K562 (cell line): ENCODE results near the gene ABR. TPM values are rescaled to one million over a fixed set of nuclear protein-coding genes. Genes with fewer than 3 reads are reported as not detected.

Source experiments
- ATAC-seq: fragments of 200-7000 bp; cut with Tn5 transposase; 3 replicates; pipeline ENCODE4 v1.9.1; 2020; ENCODE audit warnings: moderate library complexity
- BruUV-seq: library from RNA; stranded (reverse); fragments of 400-500 nt; replicated peaks from 2 replicates; lab custom pipeline; 2021; lab: Mats Ljungman, UMichigan
- CTCF ChIA-PET: fragments of 300-600 bp; formaldehyde crosslinking; extraction: SDS; loops from one replicate; lab custom pipeline; 2021; ENCODE audit warnings: low intra/inter-chr PET ratio; lab: Yijun Ruan, JAX
- POLR2A ChIA-PET: fragments of 300-600, 350-650 bp; sonication (Branson Sonifier 250); formaldehyde crosslinking; extraction: SDS; loops from one replicate; lab custom pipeline; 2021; ENCODE audit warnings: antibody characterized with exemption, inconsistent platforms; lab: Yijun Ruan, JAX
- DNase-seq, 4 experiments: peaks; one replicate each; pipeline versions ENCODE4 v3.0.0 to v3.0.0-alpha.2; 2011 to 2018; ENCODE audit warnings: low spot score in 3 of 4, mixed read lengths in 3 of 4; ENCODE audit errors: extremely low read depth in 1 of 4
- FAIRE-seq: peaks from 2 replicates; lab custom pipeline; 2011; peaks lifted over from hg19 to GRCh38; lab: Jason Lieb, UNC
- H2AFZ ChIP-seq: 2 replicates; pipeline ENCODE4 v1.6.0; 2011; ENCODE audit warnings: low read depth, low read length, control low read depth, inconsistent platforms
- H3K27ac ChIP-seq: fragments of 200-600 bp; 3 replicates; pipeline ENCODE4 v1.8.0; 2011; ENCODE audit warnings: low read depth, mild to moderate bottlenecking, control low read depth, inconsistent platforms, low read length, moderate library complexity, mixed read lengths; ENCODE audit errors: extremely low read depth
- H3K27me3 ChIP-seq, 2 experiments: fragments of 300-600 bp in 1 of 2; 2 replicates in 1 of 2; 3 replicates in 1 of 2; pipeline versions ENCODE4 v1.6.0 to v1.8.0; 2011; ENCODE audit warnings: inconsistent platforms in 2 of 2, low read length in 2 of 2, mild to moderate bottlenecking in 1 of 2, mixed read lengths in 1 of 2, moderate library complexity in 1 of 2; ENCODE audit not compliant: control insufficient read depth in 2 of 2, insufficient read depth in 2 of 2
- H3K36me3 ChIP-seq: fragments of 300-600 bp; 3 replicates; pipeline ENCODE4 v1.8.0; 2011; ENCODE audit warnings: mild to moderate bottlenecking, low read length, inconsistent platforms; ENCODE audit not compliant: control insufficient read depth, insufficient read depth
- H3K4me1 ChIP-seq, 2 experiments: fragments of 200-600 bp in 1 of 2; replicated peaks in 1 of 2; 2 replicates in 1 of 2; 3 replicates in 1 of 2; pipeline versions ENCODE4 v1.5.1 to v1.8.0; 2011; ENCODE audit warnings: inconsistent platforms in 2 of 2, low read length in 2 of 2, mild to moderate bottlenecking in 1 of 2, mixed read lengths in 1 of 2, moderate library complexity in 1 of 2; ENCODE audit not compliant: control insufficient read depth in 2 of 2, insufficient read depth in 2 of 2
- H3K4me2 ChIP-seq: 2 replicates; pipeline ENCODE4 v1.6.1; 2011; ENCODE audit warnings: low read length, control low read depth, inconsistent platforms, mixed read lengths; ENCODE audit not compliant: insufficient read depth
- H3K4me3 ChIP-seq: fragments of 200-600 bp; sonication (generic), shearing (Covaris generic); 2 replicates; pipeline ENCODE4 v1.5.1; 2016; ENCODE audit warnings: control low read depth, inconsistent platforms
- H3K79me2 ChIP-seq: fragments of 200-600 bp; 3 replicates; pipeline ENCODE4 v1.8.0; 2011; ENCODE audit warnings: low read length, inconsistent platforms; ENCODE audit not compliant: control insufficient read depth, insufficient read depth
- H3K9ac ChIP-seq, 2 experiments: 2 replicates each; pipeline versions ENCODE4 v1.6.0 to v1.6.1; 2011; ENCODE audit warnings: low read depth in 2 of 2, low read length in 2 of 2, control low read depth in 1 of 2, inconsistent platforms in 1 of 2, mild to moderate bottlenecking in 1 of 2, mixed read lengths in 1 of 2; ENCODE audit not compliant: insufficient read depth in 1 of 2
- H3K9me1 ChIP-seq: one replicate; pipeline ENCODE4 v1.6.0; 2011; ENCODE audit warnings: inconsistent platforms, mild to moderate bottlenecking, low read length, moderate library complexity; ENCODE audit not compliant: control insufficient read depth, insufficient read depth
- H3K9me3 ChIP-seq: replicated peaks from 2 replicates; pipeline ENCODE4 v1.5.1; 2011; ENCODE audit warnings: low read depth, low read length, inconsistent platforms; ENCODE audit not compliant: control insufficient read depth, insufficient read depth
- H4K20me1 ChIP-seq: replicated peaks from 2 replicates; pipeline ENCODE4 v1.6.1; 2011; ENCODE audit warnings: low read length, inconsistent platforms, mixed read lengths; ENCODE audit not compliant: control insufficient read depth, insufficient read depth
- ASH1L ChIP-seq: fragments of 450-650 bp; IDR thresholded peaks from 2 replicates; pipeline ENCODE4 v1.6.1; 2018; ENCODE audit warnings: borderline replicate concordance, mild to moderate bottlenecking, low read depth; ENCODE audit not compliant: partially characterized antibody
- BCOR ChIP-seq: fragments of 450-650 bp; IDR thresholded peaks from 2 replicates; pipeline ENCODE4 v1.6.1; 2016
- CBFB ChIP-seq: sonication (generic); formaldehyde crosslinking; IDR thresholded peaks from 2 replicates; pipeline ENCODE4 v1.4.0; 2020; ENCODE audit warnings: mild to moderate bottlenecking, missing genetic modification reagents
- CTBP1 ChIP-seq: fragments of 450-650 bp; IDR thresholded peaks from 2 replicates; pipeline ENCODE4 v1.6.1; 2016; ENCODE audit warnings: borderline replicate concordance
- GABPB1 ChIP-seq: sonication (generic); formaldehyde crosslinking; IDR thresholded peaks from 2 replicates; pipeline ENCODE4 v1.8.0; 2022; ENCODE audit warnings: mild to moderate bottlenecking, missing genetic modification reagents
- GTF2F1 ChIP-seq: IDR thresholded peaks from 2 replicates; pipeline ENCODE4 v1.6.1; 2011; ENCODE audit warnings: low read depth, low read length, improper control_type of control experiment
- ILK ChIP-seq: fragments of 450-650 bp; IDR thresholded peaks from 2 replicates; pipeline ENCODE4 v1.6.1; 2016; ENCODE audit warnings: missing genetic modification characterization, low read depth, mild to moderate bottlenecking, missing compliant biosample characterization, moderate library complexity, borderline replicate concordance
- L3MBTL2 ChIP-seq: fragments of 450-650 bp; IDR thresholded peaks from 2 replicates; pipeline ENCODE4 v1.6.1; 2016; ENCODE audit warnings: mild to moderate bottlenecking, moderate library complexity
- NFATC3 ChIP-seq: fragments of 450-650 bp; IDR thresholded peaks from 2 replicates; pipeline ENCODE4 v1.6.1; 2017; ENCODE audit warnings: mild to moderate bottlenecking
- NFRKB ChIP-seq: fragments of 450-650 bp; IDR thresholded peaks from 2 replicates; pipeline ENCODE4 v1.6.1; 2016; ENCODE audit warnings: low read depth
- PYGO2 ChIP-seq: fragments of 450-650 bp; IDR thresholded peaks from 2 replicates; pipeline ENCODE4 v1.6.1; 2016; ENCODE audit warnings: mild to moderate bottlenecking, missing genetic modification characterization, moderate library complexity, missing compliant biosample characterization
- RBM22 ChIP-seq: fragments of 200-400 bp; formaldehyde crosslinking; IDR thresholded peaks from 2 replicates; pipeline ENCODE4 v1.6.1; 2018; ENCODE audit warnings: low read length, low read depth; ENCODE audit not compliant: poor library complexity, severe bottlenecking
- RBM25 ChIP-seq: fragments of 200-400 bp; formaldehyde crosslinking; IDR thresholded peaks from 2 replicates; pipeline ENCODE4 v1.6.1; 2018; ENCODE audit warnings: low read length, low read depth, moderate library complexity; ENCODE audit not compliant: severe bottlenecking
- RBM34 ChIP-seq: fragments of 200-400 bp; formaldehyde crosslinking; IDR thresholded peaks from 2 replicates; pipeline ENCODE4 v1.6.1; 2018; ENCODE audit warnings: low read length, borderline replicate concordance; ENCODE audit not compliant: insufficient read depth
- SMARCA5 ChIP-seq: fragments of 450-650 bp; IDR thresholded peaks from 2 replicates; pipeline ENCODE4 v1.6.1; 2016
- SMARCE1 ChIP-seq: fragments of 450-650 bp; IDR thresholded peaks from 2 replicates; pipeline ENCODE4 v1.7.1; 2016; ENCODE audit warnings: mild to moderate bottlenecking
- TAF15 ChIP-seq: fragments of 200-400 bp; formaldehyde crosslinking; IDR thresholded peaks from 2 replicates; pipeline ENCODE4 v1.6.1; 2017; ENCODE audit warnings: mild to moderate bottlenecking, low read depth, low read length, moderate library complexity
- ZC3H11A ChIP-seq: IDR thresholded peaks from 2 replicates; pipeline ENCODE4 v1.6.1; 2012; ENCODE audit warnings: low read depth, low read length, improper control_type of control experiment
- ZFP36 ChIP-seq: fragments of 150-350 bp; IDR thresholded peaks from 2 replicates; pipeline ENCODE4 v1.6.1; 2018; ENCODE audit warnings: low read length, low read depth; ENCODE audit not compliant: partially characterized antibody
- ZFPM2 ChIP-seq: fragments of 250-450 bp; sonication (Bioruptor Pico); IDR thresholded peaks from 2 replicates; pipeline ENCODE4 v1.5.1; 2022; ENCODE audit warnings: mild to moderate bottlenecking
- ZFX ChIP-seq: sonication (generic); formaldehyde crosslinking; IDR thresholded peaks from 2 replicates; pipeline ENCODE4 v1.8.0; 2022; ENCODE audit warnings: mild to moderate bottlenecking, missing genetic modification reagents, moderate library complexity
- ZNF175 ChIP-seq: fragments of 200-800 bp; sonication (Bioruptor generic); IDR thresholded peaks from 2 replicates; pipeline ENCODE4 v1.6.1; 2016; ENCODE audit warnings: low read depth, mild to moderate bottlenecking, missing genetic modification characterization, missing compliant biosample characterization
- ZNF197 ChIP-seq: fragments of 200-800 bp; sonication (Bioruptor generic); IDR thresholded peaks from 2 replicates; pipeline ENCODE4 v1.6.1; 2016; ENCODE audit warnings: low read depth, missing genetic modification characterization, missing compliant biosample characterization
- ZNF263 ChIP-seq: sonication (generic); formaldehyde crosslinking; IDR thresholded peaks from 2 replicates; pipeline ENCODE4 v1.8.0; 2022; ENCODE audit warnings: mild to moderate bottlenecking, missing genetic modification reagents, borderline replicate concordance
- WGBS: fragments of 100-300 bp; shearing (Covaris generic); methylation state at CpG from one replicate; pipeline ENCODE4 v1.1.6; 2016; ENCODE audit warnings: low coverage, mixed read lengths; ENCODE audit not compliant: insufficient coverage; ENCODE audit errors: missing lambda C conversion rate; 5-methylcytosine and 5-hydroxymethylcytosine counted together
- in situ Hi-C: fragments of 300-500 bp; cut with MboI; formaldehyde crosslinking; loops from 4 replicates; pipeline ENCODE4 v1.15.0; 2018; ENCODE audit warnings: inconsistent platforms, mixed read lengths
- intact Hi-C: fragments of 100-400 bp; cut with micrococcal nuclease; formaldehyde crosslinking; loops from 2 replicates; pipeline ENCODE4 v1.14.2; 2022
- polyA plus RNA-seq, 8 experiments: library from polyadenylated mRNA; depleted of rRNA in 4 of 8; stranded (reverse) in 5 of 8; unstranded in 3 of 8; fragments of >200 nt; fragmentation: Nextera tagmentation in 2 of 8; fragmentation: Illumina TruSeq in 1 of 8; extraction: Ambion mirVana in 2 of 8; extraction: Trizol in 1 of 8; gene quantifications; 2 replicates each; pipeline versions ENCODE4 v1.2.1 to v1.2.3, GENCODE V29; 2011 to 2014; ENCODE audit warnings: inconsistent platforms in 1 of 8, missing spikeins in 1 of 8
- total RNA-seq, 7 experiments: library from RNA; depleted of rRNA in 6 of 7; stranded (reverse); fragments of >200 nt in 6 of 7; fragmentation: Illumina TruSeq in 2 of 7; extraction: Trizol in 2 of 7; gene quantifications; 2 replicates each; pipeline versions ENCODE4 v1.2.1 to v1.2.3, GENCODE V29; 2011 to 2021; ENCODE audit warnings: low replicate concordance in 1 of 7
- TF ChIP-seq, protein P1 (sequence below): fragments of 450-650 bp; formaldehyde crosslinking; IDR thresholded peaks from 2 replicates; pipeline ENCODE4 v1.4.0; 2022; ENCODE audit warnings: missing genetic modification characterization

Gene ABR
- total and polyA plus RNA-seq, 9 of the 15 experiments (the other 6 are each of a cell fraction or from before 2014, with no cell fraction given) = 0.07 to 1.6 (median 0.37) TPM; not detected in 1

GRCh38 chr17:1150863-1151600 lies 28.7 kb downstream of the ABR start:
- no peaks in the 10 kb centered on the region for H3K9me1 ChIP-seq
- in situ Hi-C loops = no loop called here
- peaks cover 7 to 53% of the 10 kb centered on the region in 2 experiments; a peak in 4 of 5 replicates for H3K27me3 ChIP-seq
- ChIA-PET CTCF (no interaction called here), POLR2A (interaction anchor here (0.6 to 1.8 kb wide), 3 partner anchors 10 to 14 kb away, joined by 3 to 5 read pairs (median 3); no protein-coding TSS in a partner anchor)
- BruUV-seq = no TSS peak
- no peak for DNase-seq
- H3K36me3 ChIP-seq = no peaks in the 10 kb centered on the region
- H3K9me3 ChIP-seq = no peaks in the 10 kb centered on the region
- H3K4me3 ChIP-seq = no peak overlapping the region
- H2AFZ ChIP-seq = no peak overlapping the region
- H3K27ac ChIP-seq = no peak overlapping the region
- H3K4me2 ChIP-seq = no peak overlapping the region
- peaks cover 0 to 5% of the 10 kb centered on the region in 2 experiments; a peak in 1 of 5 replicates for H3K4me1 ChIP-seq
- no peaks in the 10 kb centered on the region for H4K20me1 ChIP-seq
- H3K79me2 ChIP-seq = no peaks in the 10 kb centered on the region
- no peak for FAIRE-seq
- ATAC-seq = peak; percentile 38; the same call in 2 of the 3 replicates
- intact Hi-C loops = no loop called here
- under 1% methylated on average over 11 of the region's 12 CpGs for WGBS
- H3K9ac ChIP-seq = no peak overlapping the region
- TF ChIP-seq, protein P1, sequence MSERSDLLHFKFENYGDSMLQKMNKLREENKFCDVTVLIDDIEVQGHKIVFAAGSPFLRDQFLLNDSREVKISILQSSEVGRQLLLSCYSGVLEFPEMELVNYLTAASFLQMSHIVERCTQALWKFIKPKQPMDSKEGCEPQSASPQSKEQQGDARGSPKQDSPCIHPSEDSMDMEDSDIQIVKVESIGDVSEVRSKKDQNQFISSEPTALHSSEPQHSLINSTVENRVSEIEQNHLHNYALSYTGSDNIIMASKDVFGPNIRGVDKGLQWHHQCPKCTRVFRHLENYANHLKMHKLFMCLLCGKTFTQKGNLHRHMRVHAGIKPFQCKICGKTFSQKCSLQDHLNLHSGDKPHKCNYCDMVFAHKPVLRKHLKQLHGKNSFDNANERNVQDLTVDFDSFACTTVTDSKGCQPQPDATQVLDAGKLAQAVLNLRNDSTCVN (CRISPR knock-in tag) = no peak
- TF ChIP-seq PYGO2 (tag) (no peak), RBM22 (no peak), ZNF197 (CRISPR knock-in tag) (no peak), BCOR (peak; percentile 46; the same call in 1 of the 2 replicates), NFATC3 (no peak), ZFPM2 (no peak), ILK (no peak), ZNF263 (CRISPR knock-in tag) (no peak), ASH1L (no peak), CTBP1 (no peak), ZFP36 (peak; percentile 56), TAF15 (no peak), L3MBTL2 (no peak), GTF2F1 (no peak), RBM34 (no peak), SMARCA5 (peak; percentile 58; the same call in 1 of the 2 replicates), ZFX (CRISPR knock-in tag) (no peak), ZC3H11A (no peak), ZNF175 (CRISPR knock-in tag) (no peak), RBM25 (peak; percentile 58), NFRKB (no peak), SMARCE1 (no peak), GABPB1 (no peak), CBFB (CRISPR knock-in tag) (no peak)
